Psoas muscle (tissue), 8 donors: ENCODE measurements around the gene CAB39. TPM values are rescaled to one million over a fixed set of nuclear protein-coding genes. Genes with fewer than 3 reads are reported as not detected.

Source experiments
- ATAC-seq, 4 donors: fragments of 200-7000 bp; cut with Tn5 transposase; one replicate each; pipeline ENCODE4 v1.9.1; 2020; ENCODE audit warnings: moderate library complexity in 3 of 4, mild to moderate bottlenecking in 2 of 4
- DNase-seq, 2 donors: peaks; one replicate each; pipeline ENCODE4 v3.0.0-alpha.2; 2020
- H3K27ac ChIP-seq: fragments of 200-600 bp; one replicate; pipeline ENCODE4 v1.8.0; 2022
- H3K27me3 ChIP-seq, 3 donors: fragments of 200-600 bp in 1 of 3; one replicate each; pipeline versions ENCODE4 v1.6.1 to v1.8.0; 2013 to 2022; ENCODE audit warnings: low read length in 2 of 3, mild to moderate bottlenecking in 2 of 3, moderate library complexity in 1 of 3; ENCODE audit not compliant: insufficient read depth in 3 of 3
- H3K36me3 ChIP-seq, 2 donors: fragments of 200-600 bp in 1 of 2; one replicate each; pipeline versions ENCODE4 v1.6.1 to v1.8.0; 2013 to 2022; ENCODE audit warnings: low read depth in 1 of 2, mild to moderate bottlenecking in 1 of 2, moderate library complexity in 1 of 2; ENCODE audit not compliant: insufficient read depth in 1 of 2
- H3K4me1 ChIP-seq: fragments of 200-600 bp; one replicate; pipeline ENCODE4 v1.8.0; 2022
- H3K4me3 ChIP-seq: fragments of 200-600 bp; one replicate; pipeline ENCODE4 v1.8.0; 2022; ENCODE audit warnings: mild to moderate bottlenecking
- H3K9me3 ChIP-seq: fragments of 200-600 bp; one replicate; pipeline ENCODE4 v1.8.0; 2022
- CTCF ChIP-seq: fragments of 200-600 bp; IDR thresholded peaks from one replicate; pipeline ENCODE4 v1.8.0; 2022; ENCODE audit warnings: antibody characterized with exemption
- WGBS, 3 donors: extraction: QIAGEN DNeasy Blood & Tissue Kit; methylation state at CpG; one replicate each; pipeline versions ENCODE4 v1.1.6 to v1.1.7; 2013; 5-methylcytosine and 5-hydroxymethylcytosine counted together
- intact Hi-C, 2 donors: fragments of 100-400 bp; cut with DNase I; formaldehyde crosslinking; loops; one replicate each; pipeline versions ENCODE4 v1.11.0 to v1.14.2; 2022
- polyA plus RNA-seq, 3 donors: library from polyadenylated mRNA; stranded (reverse); fragments of 200-250 nt; gene quantifications; one replicate each; pipeline ENCODE4 v1.2.3, GENCODE V29; 2013
- total RNA-seq, 4 donors: library from RNA; stranded (reverse); fragmentation: NEBNext Ultra II Directional in 2 of 4; extraction: Animal tissue kit (Norgen Biotek cat#: 25700) in 2 of 4; gene quantifications; one replicate each; pipeline versions ENCODE4 v1.2.1 to v1.2.4, GENCODE V29; 2021 to 2023
- donor health status: healthy with polysubstance abuse.
- donor health status: DM: no; HTN: no; CAD: no; lungs with moderate emphysema.
- donor health status: Bipolar disorder and iron deficiency.
- donor health status: healthy.
- donor health status: DM: yes; HTN: yes; CAD: no.
- donor health status: DM: no; HTN: no; CAD: no.
- donor health status: DM: no; HTN: no; CAD: no.
- donor health status: DM: yes; HTN: yes; CAD: no.

CAB39 gene
- total and polyA plus RNA-seq, 7 donors = 36.0 to 166 (median 123) TPM

DNA sequence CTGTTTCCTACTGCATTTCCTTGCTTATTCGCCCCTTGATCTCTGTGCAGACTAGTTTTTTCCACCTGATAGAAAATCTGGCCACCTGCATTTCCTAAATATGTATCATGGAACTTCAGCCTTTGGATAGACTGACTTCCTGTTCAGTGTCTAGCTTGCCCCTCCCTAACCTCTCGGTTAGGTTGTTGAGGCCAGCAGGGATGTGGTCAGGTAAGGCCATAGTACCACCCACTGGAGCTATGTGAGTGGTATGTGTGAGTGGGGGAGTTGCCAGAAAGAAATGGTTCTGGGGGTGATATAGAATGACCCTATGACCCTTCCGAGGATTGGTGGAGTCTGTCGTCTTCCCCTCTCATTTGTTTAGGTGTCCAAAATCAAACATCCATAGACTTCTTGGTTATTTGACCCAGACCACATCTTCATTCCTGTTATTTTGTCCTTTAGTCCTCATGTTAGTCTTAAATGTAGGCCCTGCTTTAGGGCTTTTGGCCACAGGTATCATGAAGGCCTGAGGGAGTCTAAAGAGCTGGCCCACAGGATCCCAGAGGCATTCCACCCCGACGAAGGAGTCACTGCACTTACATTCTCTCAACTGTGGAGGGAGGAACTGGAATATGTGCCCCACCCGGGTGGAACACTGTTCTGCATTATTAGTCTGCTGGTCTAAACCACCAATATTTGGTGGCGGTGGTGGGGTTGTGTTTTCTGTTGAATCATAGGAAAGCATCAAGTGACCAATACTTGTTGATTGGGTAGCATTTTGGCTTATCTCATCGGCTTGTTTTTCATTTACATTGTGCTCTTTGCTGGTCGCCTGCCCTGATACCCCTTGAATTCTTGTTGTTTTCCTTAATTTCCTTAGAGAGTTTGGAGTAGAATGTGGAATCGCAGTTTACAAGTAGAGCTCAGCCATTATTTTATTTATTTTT lies 21.9 kb downstream of the CAB39 start:
- peaks cover 71% of the 10 kb centered on the region for H3K4me1 ChIP-seq
- WGBS, 3 donors = 81 to 85% (median 81%) methylated on average over 11 of the region's 11 CpGs
- DNase-seq (no peak), ATAC-seq (no peak)
- no peak for TF ChIP-seq CTCF
- H3K4me3 ChIP-seq = no peak overlapping the region
- H3K27ac ChIP-seq = peak overlapping the region; percentile 12
- H3K9me3 ChIP-seq = no peaks in the 10 kb centered on the region
- no peaks in the 10 kb centered on the region for H3K27me3 ChIP-seq
- H3K36me3 ChIP-seq = no peaks in the 10 kb centered on the region
- intact Hi-C loops = no loop called here

- WGBS, 3 donors = 54 to 85% (median 56%) methylated on average over 2 of the region's 2 CpGs
- no peak for ATAC-seq
- no peak overlapping the region for H3K4me3 ChIP-seq
- H3K27ac ChIP-seq = peak overlapping the region; percentile 33
- TF ChIP-seq CTCF = no peak
- no peaks in the 10 kb centered on the region for H3K9me3 ChIP-seq
- DNase-seq = no peak
- H3K36me3 ChIP-seq = no peaks in the 10 kb centered on the region
- H3K4me1 ChIP-seq = peaks cover 73% of the 10 kb centered on the region
- no peaks in the 10 kb centered on the region for H3K27me3 ChIP-seq
- intact Hi-C loops = no loop called here
These were observed 23.2 kb downstream of the CAB39 start for GRCh38 chr2:230735884-230736283.

GRCh38 chr2:230737300-230737699 lies 24.7 kb downstream of the CAB39 start:
- TF ChIP-seq CTCF = no peak
- Histone ChIP-seq H3K9me3 (no peaks in the 10 kb centered on the region), H3K27ac (peak overlapping the region; percentile 14), H3K27me3 (no peaks in the 10 kb centered on the region), H3K4me3 (peak overlapping the region; percentile 15), H3K4me1 (peaks cover 70% of the 10 kb centered on the region), H3K36me3 (no peaks in the 10 kb centered on the region)
- WGBS, 3 donors = 81 to 87% (median 83%) methylated on average over 5 of the region's 5 CpGs
- DNase-seq (no peak), ATAC-seq (no peak)
- intact Hi-C loops = no loop called here

GRCh38 chr2:230737791-230738226 lies 25.2 kb downstream of the CAB39 start:
- no peaks in the 10 kb centered on the region for H3K27me3 ChIP-seq
- H3K36me3 ChIP-seq = no peaks in the 10 kb centered on the region
- 56 to 68% (median 57%) methylated on average over 6 of the region's 6 CpGs for WGBS, 3 donors
- peak in 2 of 4 donors; percentile 18 to 25 for ATAC-seq
- DNase-seq = no peak
- H3K4me1 ChIP-seq = peaks cover 70% of the 10 kb centered on the region
- intact Hi-C loops = no loop called here
- peak overlapping the region; percentile 14 for H3K27ac ChIP-seq
- no peak overlapping the region for H3K4me3 ChIP-seq
- no peak for TF ChIP-seq CTCF
- H3K9me3 ChIP-seq = no peaks in the 10 kb centered on the region
